SKM-1 (cell line): ENCODE data around the gene PYGM.

Source experiments
- DNase-seq: peaks from one replicate; lab custom pipeline; 2025; ENCODE audit not compliant: unreplicated experiment; lab: John Stamatoyannopoulos, UW

Gene PYGM

DNA sequence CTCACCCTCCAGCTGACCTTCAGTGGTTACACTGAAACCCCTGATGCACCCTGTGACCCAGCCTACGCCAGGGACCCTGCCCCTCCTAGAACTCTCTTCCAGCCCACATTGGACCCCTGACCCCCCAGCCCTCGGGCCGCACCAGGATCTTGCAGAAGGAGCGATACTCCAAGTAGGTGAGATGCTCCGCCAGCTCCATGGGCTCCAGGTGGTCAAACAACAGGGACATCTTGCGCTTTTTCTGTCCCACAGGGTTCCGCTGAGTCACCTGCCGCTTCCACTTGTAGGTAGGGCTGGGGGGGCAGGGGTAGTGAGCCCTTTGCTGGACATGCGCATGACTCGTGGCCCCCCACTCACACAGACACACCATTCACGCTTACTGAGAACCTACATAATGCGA is 19.9 kb downstream of the PYGM start:
- no peak for DNase-seq

DNA sequence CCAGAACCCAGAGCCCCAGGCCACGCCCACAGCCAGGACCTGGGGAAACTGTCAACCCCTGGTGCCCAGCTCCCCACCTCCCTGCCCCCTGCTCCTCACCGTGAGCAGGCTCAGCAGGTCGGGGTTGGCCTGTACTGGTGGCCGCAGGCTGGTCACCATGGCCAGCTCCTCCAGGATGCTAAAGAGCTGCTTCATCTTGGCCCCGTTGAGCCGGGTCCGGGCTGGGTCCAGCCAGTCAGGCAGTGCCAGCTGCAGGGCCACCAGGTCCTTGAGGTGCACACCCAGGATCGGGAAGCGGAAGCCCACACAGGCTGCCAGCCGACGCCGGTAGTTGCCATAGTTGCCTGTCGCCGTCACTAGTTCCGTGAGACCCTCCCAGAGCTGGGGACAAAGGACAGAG is 23.1 kb downstream of the PYGM start:
- no peak for DNase-seq

DNA sequence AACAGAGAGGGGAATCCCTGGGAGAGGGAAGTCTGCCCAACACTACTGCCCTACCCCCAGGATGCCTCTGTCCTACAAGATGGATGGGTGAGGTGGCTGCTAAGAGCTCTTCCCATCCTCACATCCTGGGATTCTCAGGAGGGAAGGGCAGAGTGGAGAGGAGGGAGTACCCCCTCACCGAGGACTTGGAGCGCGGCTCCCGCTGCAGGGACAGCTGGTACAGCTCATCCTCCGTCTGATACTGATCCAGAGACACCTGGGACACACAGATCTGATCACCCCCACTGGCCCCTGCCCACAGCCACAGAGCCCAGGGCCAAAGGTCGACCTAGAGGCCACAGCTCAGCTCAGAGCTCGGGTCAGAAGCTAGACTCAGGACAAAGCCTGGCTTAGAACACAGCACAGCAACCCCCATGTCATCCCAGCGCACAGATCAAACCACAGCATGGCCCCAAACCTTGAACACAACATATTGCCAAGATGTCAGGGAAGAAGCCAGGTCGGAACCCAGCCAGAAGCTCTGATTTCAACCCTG is 24.0 kb downstream of the PYGM start:
- DNase-seq, result no peak

DNA sequence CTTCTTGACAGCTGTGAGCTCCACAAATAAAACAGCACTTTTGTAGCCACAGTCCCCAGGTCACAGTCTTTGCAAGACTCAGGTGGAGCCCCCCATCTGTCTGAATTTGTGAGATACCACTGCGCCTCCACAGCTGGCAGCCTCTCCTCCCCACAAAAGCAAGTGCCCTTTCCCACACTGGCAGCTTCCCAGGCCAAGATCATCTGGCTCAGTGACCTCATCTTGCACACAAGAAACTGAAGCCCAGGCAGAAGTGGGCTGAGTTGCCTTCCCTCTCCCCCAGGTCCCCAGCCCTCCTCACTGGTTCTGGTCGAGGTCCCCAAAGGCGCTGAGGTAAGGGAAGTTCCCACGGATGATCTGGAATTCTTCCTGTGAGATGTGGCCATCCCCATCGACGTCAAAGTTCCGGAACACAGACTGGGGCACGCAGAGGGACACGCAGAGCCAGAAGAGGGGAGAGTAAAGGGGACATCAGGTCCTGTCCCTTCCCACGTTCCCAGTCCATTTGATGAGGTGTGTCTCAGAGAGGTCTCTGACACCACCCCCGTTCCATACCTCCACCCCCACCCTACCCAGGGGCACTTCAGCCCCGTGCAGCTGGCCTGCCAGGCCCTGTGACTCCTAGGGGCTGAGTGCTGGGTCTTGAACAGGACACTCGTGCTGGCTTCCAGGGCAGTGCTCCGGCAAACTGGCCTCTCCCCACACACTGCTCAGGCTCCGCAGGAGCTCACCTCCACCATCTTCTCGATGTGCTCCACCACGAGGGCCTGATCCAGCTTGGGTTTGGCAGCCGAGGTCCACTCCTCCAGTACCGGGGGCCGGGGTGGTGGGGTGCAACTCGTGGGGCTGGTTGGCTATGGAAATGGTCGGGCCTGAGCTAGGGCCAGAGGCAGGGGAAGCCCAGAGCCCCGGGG is 24.7 kb downstream of the PYGM start:
- DNase-seq, result no peak

DNA sequence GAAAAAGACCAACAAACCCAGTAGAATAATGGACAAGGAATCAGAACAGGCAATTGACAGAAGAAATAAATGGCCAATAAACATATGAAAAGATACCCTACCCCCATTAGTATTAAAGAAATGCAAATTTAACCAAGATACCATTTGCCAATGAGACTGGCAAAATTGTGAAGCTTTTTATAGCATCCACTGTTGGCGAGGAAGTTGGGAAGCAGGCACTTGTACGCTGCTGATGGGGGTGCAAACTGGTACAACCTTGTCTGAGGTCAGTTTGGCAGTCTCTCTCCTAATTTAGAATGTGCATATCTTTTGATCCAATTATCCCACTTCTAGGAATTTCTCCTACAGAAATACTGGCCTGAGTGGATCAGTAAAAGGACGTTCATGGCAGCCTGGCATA is 28.2 kb downstream of the PYGM start:
- DNase-seq, result no peak

DNA sequence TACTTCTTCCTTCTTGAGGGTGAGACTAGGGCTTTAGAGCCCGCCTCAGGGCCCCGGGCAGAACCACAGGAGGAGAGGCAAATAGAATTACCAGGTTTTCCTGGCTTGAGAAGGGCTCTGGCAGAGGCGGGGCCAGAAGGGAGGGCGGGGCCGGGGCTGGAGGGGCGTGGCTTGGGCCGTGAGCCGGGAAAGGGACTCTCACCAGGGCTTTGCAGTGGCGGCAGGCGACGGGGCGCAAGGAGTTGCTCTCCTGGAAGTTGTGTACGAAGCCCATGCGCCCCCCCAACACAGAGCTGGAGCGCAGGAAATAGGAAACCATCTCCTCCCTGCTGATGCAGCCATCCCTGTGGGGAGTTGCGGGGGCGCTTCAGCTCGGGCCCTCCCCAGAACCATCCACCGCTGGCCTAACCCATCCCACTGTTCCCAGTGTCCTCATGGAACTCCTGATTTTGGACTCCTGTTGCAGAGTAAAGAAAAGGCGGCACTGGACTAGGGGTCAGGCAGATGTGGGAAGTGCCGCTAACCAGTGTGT is 29.9 kb downstream of the PYGM start:
- no peak for DNase-seq

DNA sequence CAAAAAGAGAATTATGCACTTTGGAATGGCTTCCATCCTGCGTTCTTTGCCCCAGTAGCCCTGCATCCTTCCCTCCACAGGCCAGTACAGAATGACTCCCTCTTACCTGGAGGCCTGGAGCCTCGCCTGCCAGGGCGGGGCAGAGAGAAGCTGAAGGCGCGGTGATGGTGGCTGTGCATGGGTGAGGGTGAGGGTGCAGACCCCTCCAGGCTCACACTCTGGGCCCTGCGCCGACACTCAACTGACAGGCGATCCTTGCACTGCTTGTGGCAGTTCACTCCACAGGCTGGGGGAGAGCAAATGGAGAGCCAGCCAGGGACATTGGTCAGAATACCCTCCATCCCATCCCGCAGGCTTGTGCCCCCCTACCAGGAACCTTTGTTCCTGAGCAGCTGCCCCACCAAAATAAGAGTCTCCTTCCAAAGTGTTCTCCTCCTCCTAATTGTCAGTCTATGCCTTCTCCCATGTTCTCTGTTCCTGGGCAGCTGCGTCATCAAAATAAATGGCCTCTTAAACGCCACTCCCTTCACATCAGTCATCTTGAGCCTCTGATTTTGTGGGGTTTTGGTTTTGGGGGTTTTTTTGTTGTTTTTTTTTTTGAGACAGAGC is 30.9 kb downstream of the PYGM start:
- no peak for DNase-seq

DNA sequence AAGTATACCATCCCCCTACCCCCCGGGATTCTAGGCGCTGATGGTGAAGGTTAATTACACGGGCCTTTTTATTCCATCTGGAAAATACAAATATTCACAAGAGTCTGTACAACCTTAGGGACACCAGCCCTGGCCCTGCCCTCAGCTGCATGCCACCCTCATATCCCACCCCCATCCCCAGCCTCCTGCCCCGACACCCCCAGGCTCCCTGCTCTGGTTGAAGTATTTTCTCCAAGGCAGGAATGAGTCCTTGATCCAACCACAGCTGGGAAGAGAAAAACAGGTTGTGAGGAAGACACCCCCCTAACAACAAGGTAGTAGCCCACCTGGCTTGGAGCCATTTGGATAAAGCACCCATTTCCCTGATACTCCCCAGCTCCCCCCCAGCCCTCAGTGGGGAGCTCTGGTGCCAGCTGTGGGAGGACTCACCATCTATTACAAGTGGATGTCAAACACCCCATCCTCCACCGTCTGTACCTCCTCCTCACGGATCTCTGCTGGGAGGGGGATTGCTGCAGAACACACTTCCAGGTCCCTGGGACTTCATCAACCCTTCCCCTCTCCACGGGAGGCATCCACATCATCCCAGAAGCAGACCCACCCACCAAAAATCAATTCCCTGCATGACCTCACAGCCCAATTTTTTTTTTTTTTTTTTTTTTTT is 32.8 kb downstream of the PYGM start:
- no peak for DNase-seq

DNA sequence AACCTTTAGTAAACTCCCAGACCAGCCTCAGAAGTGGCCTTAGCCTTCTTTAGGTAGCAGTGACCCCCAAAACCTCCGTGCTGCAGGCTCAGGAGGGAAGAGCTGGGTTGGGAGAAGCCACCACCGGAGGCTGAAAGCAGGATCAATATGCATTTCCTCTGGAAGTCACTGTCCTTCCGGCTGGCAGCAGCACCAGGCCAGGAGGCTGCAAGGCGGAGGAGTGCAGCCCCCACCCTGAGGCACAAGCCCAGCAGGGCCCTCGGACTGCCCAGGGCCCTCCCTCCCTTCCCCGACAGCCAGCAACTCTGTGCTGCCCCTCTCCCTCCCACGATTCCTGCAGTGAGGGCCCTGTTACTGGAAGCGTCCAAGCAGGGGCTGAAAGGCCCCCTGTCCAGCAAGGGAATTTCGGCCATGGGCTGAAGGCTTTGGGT is 33.5 kb downstream of the PYGM start:
- DNase-seq, result no peak

DNA sequence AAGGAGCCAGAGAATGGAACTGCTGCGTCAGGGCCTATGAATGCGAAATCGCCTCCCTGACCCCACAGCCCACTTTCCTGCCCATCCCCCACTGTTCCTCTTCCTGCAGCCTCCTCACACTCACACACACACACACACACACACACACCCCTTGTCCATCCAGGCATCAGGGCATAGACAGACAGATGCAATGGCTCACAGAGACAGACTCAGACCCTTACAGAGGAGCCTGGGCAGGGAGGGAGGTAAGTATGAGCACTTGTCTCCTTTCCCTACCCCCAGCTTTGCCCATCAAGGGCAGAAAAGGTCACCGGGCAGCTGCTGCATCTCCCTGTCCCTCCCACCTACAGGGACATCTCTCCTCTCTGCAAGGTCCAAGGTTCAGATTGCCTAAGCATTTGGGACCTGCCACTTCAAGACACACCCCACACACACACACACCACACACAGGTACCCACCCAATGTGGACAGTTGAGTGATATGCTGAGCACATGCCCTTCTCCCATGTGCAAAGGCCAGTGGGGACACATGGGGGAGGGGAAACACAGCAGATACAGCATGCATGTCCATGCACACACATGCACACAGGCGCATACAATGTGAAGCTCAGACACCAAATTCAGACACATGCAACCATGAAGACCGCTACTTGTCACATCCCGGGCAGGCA is 34.8 kb downstream of the PYGM start:
- DNase-seq, result no peak

DNA sequence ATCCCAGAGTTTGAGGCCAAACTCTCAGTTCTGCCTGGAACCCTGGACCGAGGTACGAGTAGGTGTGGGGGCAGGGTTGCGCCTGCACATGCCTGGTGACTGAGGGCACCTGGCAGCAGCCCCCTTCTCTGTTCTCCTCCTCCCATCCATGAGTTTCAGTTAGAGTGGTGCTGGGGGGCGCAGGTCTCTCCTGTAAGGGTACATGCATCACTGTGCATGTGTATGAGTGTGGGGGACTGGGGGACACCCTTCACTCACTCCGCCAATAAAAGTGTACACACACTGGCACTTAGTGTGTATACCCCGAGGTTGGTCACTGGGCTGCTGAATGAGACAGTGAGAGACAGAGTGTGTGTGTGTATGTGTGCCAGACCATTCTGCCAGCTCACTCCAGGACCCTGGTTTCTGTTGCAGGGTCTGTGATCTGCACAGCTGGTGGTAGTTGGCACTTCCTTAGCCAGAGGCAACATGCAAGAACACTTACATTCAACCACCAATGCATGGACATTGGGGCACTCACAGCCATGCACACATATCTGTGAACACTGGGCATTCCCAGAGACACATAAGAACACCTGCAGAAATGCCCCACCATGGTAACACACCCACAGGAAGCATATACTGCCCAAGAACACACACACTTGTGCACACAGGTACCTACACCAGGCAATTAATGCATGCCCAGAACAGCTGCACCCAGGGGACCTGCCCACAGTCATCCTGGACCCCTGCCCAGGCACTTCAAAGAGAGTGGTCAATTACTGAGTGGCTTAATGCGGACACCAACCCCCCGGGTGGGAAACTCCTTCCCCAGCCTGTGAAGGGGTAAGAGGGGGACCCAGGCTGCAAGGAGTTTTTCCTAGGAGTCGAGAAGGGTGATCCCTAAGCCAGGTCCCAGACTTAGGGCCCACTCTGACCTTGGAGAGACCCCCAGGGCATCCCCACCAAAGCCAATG is 35.6 kb downstream of the PYGM start:
- DNase-seq, result no peak

DNA sequence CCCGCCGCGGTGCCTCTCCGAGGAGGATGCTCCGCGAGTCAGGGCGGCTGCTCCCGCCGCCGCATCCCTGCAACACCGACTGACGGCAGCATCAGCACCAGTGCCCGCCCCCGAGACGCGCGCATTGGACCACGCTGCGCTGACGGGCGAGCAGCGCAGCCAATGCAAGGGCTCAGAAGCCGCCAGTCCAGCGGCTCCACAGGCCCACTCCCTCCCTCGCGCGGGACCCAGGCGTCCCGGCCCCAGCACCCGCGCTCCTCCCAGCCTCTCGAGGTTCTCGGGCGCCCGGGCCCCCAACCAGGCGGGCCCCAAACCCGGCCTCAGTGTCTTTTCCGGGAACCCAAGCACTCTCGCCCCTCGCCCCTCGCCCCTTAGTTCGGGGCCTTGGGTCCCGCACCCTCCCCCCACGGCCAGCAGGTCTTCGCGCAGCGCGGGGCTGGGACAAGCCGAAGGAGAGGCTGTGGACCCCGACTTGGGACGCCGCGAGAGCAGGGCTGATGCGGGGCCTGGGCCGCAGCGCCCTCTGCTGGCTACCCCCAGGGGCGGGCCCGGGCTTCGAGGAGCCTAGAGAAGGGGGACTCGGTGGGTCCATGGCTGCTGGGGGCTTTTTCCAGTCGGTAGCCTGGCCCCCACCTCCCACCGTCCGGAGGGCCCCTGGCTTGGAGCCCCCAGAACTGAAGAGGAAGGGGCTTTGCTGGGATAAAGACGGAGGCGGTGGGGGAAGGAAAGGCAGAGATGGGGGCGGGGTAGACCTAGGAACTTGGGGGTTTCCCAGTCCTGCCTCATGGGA is 36.5 kb downstream of the PYGM start, which contains the start of gene NRXN2:
NRXN2 (minus strand) TSS at position 81 of the 790 bp plus-strand sequence. CDS start 9,498 bp downstream, outside the sequence.
- no peak for DNase-seq

DNA sequence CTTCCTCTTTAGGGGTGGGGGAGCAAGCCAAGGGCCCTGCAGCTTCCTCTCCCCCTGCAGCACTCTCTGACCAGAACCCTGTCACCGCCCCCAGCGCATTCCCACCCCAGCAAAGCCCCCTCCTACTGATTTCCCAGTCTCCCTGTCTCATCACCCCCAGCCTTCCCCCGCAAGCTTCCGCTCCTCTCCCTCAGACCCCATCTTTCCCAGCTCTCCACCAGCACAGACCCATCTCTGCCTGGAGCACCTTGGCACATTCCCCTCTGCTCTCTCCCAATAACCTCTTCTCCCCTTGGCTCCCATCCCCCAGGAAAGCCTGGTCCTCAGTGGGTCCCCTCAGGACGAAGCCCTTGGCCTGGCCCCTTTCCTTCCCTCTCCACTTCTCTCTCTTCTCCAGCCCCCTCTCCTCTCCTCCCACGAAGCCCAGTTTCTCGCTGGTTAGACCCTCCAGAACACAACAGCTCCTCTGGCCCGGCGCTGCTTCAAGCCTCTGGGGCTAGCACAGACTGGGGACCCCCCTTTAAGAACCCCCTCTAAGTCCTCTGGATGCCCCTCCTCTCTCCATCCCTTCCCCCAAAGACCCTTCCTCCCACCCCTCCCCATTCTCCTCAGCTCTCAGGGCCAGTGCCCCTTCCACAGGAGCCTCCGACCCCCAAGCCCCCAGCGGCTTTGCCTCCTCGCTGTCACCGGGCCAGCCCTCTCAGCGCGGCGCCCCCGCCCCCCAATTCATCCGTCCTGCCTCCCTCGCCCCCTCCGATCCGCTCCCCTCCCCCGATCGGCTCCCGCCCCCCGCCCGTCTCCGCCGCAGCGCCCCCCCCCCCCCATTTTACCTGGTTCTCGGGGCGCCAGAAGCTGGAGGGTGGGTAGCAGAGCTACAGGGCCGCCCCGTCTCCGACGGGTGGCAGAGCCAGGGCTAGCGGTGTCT is 37.4 kb downstream of the PYGM start:
- no peak for DNase-seq

DNA sequence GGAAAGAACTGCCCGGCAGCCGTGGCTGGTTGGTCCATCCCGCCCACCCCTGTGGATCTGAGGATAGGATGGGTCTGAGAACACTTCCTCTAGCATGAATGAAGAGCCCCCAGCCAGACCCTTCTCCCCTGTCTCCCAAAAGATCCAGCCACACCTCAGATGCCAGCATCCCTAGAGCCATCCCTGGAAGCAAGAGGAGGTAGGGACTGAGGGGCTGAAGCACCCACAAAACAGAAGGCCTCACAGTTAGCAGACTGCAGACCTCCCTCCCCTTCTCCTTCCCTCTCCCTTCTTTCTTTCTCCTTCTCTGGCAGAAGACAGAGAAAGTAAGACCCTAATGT is 38.4 kb downstream of the PYGM start:
- no peak for DNase-seq

DNA sequence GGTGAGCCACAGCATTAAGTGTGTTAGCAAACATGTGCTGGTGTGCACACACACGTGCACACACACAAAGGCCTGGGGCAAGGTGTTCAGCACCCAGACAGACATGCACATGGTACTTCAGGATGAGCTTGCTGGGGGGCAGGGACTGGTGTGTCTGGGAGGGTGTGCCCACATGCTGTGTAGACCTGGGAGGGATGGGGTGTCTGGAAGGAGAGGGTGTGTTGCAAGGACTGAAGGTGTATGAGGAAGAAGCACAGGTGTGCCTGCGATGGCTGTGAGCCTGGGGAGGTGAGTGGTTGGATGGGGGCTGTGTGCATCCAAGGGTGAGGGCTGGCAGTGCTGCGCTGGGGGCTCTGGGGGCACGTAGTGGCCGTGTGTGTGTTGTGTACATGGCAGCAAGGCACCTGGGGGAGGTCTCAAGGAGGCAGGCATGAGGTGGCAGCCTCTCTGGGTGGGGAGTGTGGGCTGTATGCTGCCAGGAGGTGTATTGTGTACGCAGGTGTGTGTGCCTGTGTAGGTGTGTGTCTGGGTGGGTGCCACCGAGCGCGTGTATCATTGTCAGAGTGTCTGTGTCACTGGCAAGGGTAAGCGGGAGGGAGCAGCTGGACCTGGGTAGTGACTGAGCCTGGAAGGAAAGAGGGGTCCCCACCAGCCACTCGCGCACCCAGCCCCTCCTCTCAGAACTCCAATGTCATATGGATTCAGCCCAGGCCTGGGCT is 39.0 kb downstream of the PYGM start:
- DNase-seq, result no peak

DNA sequence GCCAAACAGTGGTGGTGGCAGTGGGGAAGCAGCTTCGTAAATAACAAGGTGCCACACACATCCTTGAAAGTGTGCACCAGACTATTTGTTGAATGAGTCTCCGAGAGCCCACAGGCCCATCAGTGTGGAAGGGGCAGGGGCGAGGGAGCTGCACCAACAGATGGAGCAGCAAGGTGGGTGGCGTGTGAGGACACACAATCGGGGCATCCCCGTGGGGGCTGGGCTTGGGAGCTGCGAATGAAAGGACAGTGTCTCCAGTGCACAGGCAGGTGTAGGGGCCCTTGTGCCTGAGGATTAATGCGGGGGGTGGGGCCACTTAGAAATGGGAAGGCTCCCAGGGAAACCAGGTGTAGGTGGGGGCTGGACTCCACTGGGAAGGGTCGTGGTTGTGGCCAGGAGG is 39.6 kb downstream of the PYGM start:
- no peak for DNase-seq

DNA sequence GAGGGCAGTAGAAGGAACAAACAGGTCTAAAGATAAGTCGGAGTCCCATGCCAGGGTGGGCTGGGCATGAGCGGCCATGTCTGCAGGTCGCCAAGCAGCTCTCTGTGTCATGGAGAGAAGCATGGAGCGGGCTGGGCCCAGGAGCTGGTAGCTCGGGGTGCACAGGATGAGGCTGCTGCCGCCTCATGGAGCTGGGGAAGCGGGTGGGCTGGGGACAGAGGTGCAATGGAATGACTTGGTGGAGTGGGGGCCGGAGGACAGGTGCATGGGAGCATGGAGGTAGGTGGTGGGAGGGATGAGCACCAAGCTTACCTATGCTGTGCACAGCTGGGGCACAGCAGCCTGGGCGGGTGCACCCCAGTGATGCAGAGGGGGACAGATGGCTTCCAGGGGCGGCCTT is 40.4 kb downstream of the PYGM start:
- DNase-seq, result no peak
